ENCODE measurements around the gene B4GALNT2. TPM values are rescaled to one million over a fixed set of nuclear protein-coding genes. Genes with fewer than 3 reads are reported as not detected.
A peak's percentile ranks its signal among the peaks of the same experiment; 100 is the strongest.

Gene B4GALNT2
- total and polyA plus RNA-seq, 5 experiments from 2014 or later: 0.05 TPM; not detected in 4

GRCh38 chr17:49191409-49191916 lies 58.9 kb downstream of the B4GALNT2 start:
- H3K27me3 Mint-ChIP-seq: peaks cover 0 to 8% (median 0%) of the 10 kb centered on the region in 5 donors
- H3K36me3 Mint-ChIP-seq: peaks cover 0 to 7% (median 3%) of the 10 kb centered on the region in 3 donors
- no peak for ATAC-seq
- DNase-seq: no peak
- H3K27ac Mint-ChIP-seq: peak overlapping the region; percentile 96 to 100 (median 97)
- POLR2A ChIA-PET: interaction anchor here (1.2 to 6.3 kb wide), 9 partner anchors 9 to 299 kb away, joined by 3 to 195 read pairs (median 8); partner anchors contain the start of genes ABI3, ATP5MC1, GNGT2 and PHOSPHO1
- peaks cover 21 to 40% (median 33%) of the 10 kb centered on the region in 4 donors for H3K4me1 Mint-ChIP-seq
- peak overlapping the region; percentile 90 to 98 (median 94) for H3K4me3 Mint-ChIP-seq
- H3K9me3 Mint-ChIP-seq: peaks cover 0 to 5% (median 0%) of the 10 kb centered on the region in 9 donors

GRCh38 chr17:49191917-49192741 lies 59.6 kb downstream of the B4GALNT2 start:
- peak; percentile 56 to 61 for ATAC-seq
- H3K36me3 Mint-ChIP-seq: peaks cover 0 to 7% (median 3%) of the 10 kb centered on the region in 3 donors
- DNase-seq: peak; percentile 76 to 99 (median 86)
- peak overlapping the region; percentile 90 to 98 (median 94) for H3K4me3 Mint-ChIP-seq
- POLR2A ChIA-PET: interaction anchor here (0.9 to 6.3 kb wide), 14 partner anchors 8 to 596 kb away, joined by 3 to 195 read pairs (median 5); partner anchors contain the start of genes ABI3, ATP5MC1, GNGT2 and KAT7
- H3K27ac Mint-ChIP-seq: peak overlapping the region; percentile 96 to 100 (median 97)
- H3K4me1 Mint-ChIP-seq: peaks cover 23 to 40% (median 33%) of the 10 kb centered on the region in 4 donors
- peaks cover 0 to 5% (median 0%) of the 10 kb centered on the region in 9 donors for H3K9me3 Mint-ChIP-seq
- H3K27me3 Mint-ChIP-seq: peaks cover 0 to 8% (median 0%) of the 10 kb centered on the region in 5 donors

- Mint-ChIP-seq H3K4me1 (peaks cover 25 to 40% (median 33%) of the 10 kb centered on the region in 4 donors), H3K27ac (peak overlapping the region; percentile 96 to 100 (median 97)), H3K27me3 (peaks cover 0 to 8% (median 0%) of the 10 kb centered on the region in 5 donors), H3K9me3 (peaks cover 0 to 5% (median 0%) of the 10 kb centered on the region in 9 donors), H3K36me3 (peaks cover 0 to 7% (median 3%) of the 10 kb centered on the region in 3 donors), H3K4me3 (peak overlapping the region; percentile 90 to 98 (median 94))
- ATAC-seq: no peak
- POLR2A ChIA-PET: interaction anchor here (0.7 to 6.3 kb wide), 8 partner anchors 7 to 569 kb away, joined by 4 to 195 read pairs (median 13); partner anchors contain the start of genes ABI3, GNGT2, PHOSPHO1 and ZNF652
- peak in 1 of 10 donors; percentile 17 for DNase-seq
Observed at GRCh38 chr17:49193513-49194296, 61.1 kb downstream of the B4GALNT2 start.

- H3K4me1 Mint-ChIP-seq: peaks cover 25 to 40% (median 33%) of the 10 kb centered on the region in 4 donors
- POLR2A ChIA-PET: interaction anchor here (0.6 to 6.3 kb wide), 5 partner anchors 10 to 221 kb away, joined by 3 to 195 read pairs (median 22); partner anchors contain the start of genes ABI3, GNGT2, PHB1 and PHOSPHO1
- peaks cover 0 to 7% (median 3%) of the 10 kb centered on the region in 3 donors for H3K36me3 Mint-ChIP-seq
- peak overlapping the region in 9 of 10 donors; percentile 76 to 100 (median 96) for H3K27ac Mint-ChIP-seq
- peaks cover 0 to 5% (median 0%) of the 10 kb centered on the region in 9 donors for H3K9me3 Mint-ChIP-seq
- peak overlapping the region; percentile 31 to 98 (median 84) for H3K4me3 Mint-ChIP-seq
- peaks cover 0 to 8% (median 0%) of the 10 kb centered on the region in 5 donors for H3K27me3 Mint-ChIP-seq
- ATAC-seq: no peak
- no peak for DNase-seq
Observed at GRCh38 chr17:49194297-49194607, 61.7 kb downstream of the B4GALNT2 start.

GRCh38 chr17:49195751-49196150 lies 63.2 kb downstream of the B4GALNT2 start:
- Mint-ChIP-seq H3K4me3 (no peak overlapping the region), H3K27me3 (peaks cover 0 to 8% (median 0%) of the 10 kb centered on the region in 5 donors), H3K36me3 (peaks cover 0 to 7% (median 3%) of the 10 kb centered on the region in 3 donors), H3K27ac (peak overlapping the region in 2 of 10 donors; percentile 24 to 42), H3K4me1 (peaks cover 25 to 38% (median 28%) of the 10 kb centered on the region in 4 donors), H3K9me3 (peaks cover 0 to 5% (median 0%) of the 10 kb centered on the region in 9 donors)
- POLR2A ChIA-PET: interaction anchor here (0.9 to 6.3 kb wide), 3 partner anchors 13 to 29 kb away, joined by 4 to 195 read pairs (median 112); partner anchors contain the start of genes ABI3 and GNGT2
- DNase-seq: no peak
- no peak for ATAC-seq

- H3K4me1 Mint-ChIP-seq: peaks cover 23 to 33% (median 24%) of the 10 kb centered on the region in 4 donors
- H3K27ac Mint-ChIP-seq: peak overlapping the region in 1 of 10 donors; percentile 1
- H3K36me3 Mint-ChIP-seq: peaks cover 0 to 7% (median 3%) of the 10 kb centered on the region in 3 donors
- H3K4me3 Mint-ChIP-seq: no peak overlapping the region
- H3K27me3 Mint-ChIP-seq: peaks cover 0 to 8% (median 0%) of the 10 kb centered on the region in 5 donors
- POLR2A ChIA-PET: interaction anchor here (0.6 to 0.9 kb wide), 2 partner anchors 12 to 117 kb away, joined by 4 read pairs; no protein-coding TSS in a partner anchor
- H3K9me3 Mint-ChIP-seq: peaks cover 0 to 5% (median 0%) of the 10 kb centered on the region in 9 donors
- ATAC-seq (no peak), DNase-seq (no peak)
Observed at GRCh38 chr17:49196520-49196919, 64.0 kb downstream of the B4GALNT2 start.

GRCh38 chr17:49197346-49197998 lies 64.9 kb downstream of the B4GALNT2 start:
- Mint-ChIP-seq H3K36me3 (peaks cover 0 to 3% (median 3%) of the 10 kb centered on the region in 3 donors), H3K4me3 (no peak overlapping the region), H3K27ac (peak overlapping the region in 2 of 10 donors; percentile 17 to 41), H3K27me3 (peaks cover 0 to 2% (median 0%) of the 10 kb centered on the region in 5 donors), H3K4me1 (peaks cover 15 to 25% (median 16%) of the 10 kb centered on the region in 4 donors), H3K9me3 (no peaks in the 10 kb centered on the region)
- ATAC-seq: no peak
- POLR2A ChIA-PET: interaction anchor here (0.5 to 4.7 kb wide), 4 partner anchors 14 to 545 kb away, joined by 3 to 37 read pairs (median 3); partner anchors contain the start of genes ABI3 and GNGT2
- no peak for DNase-seq

- H3K4me1 Mint-ChIP-seq: peaks cover 7 to 18% (median 11%) of the 10 kb centered on the region in 4 donors
- H3K36me3 Mint-ChIP-seq: peaks cover 0 to 5% (median 2%) of the 10 kb centered on the region in 3 donors
- no peak overlapping the region for H3K27ac Mint-ChIP-seq
- DNase-seq (no peak), ATAC-seq (no peak)
- no peaks in the 10 kb centered on the region for H3K9me3 Mint-ChIP-seq
- H3K4me3 Mint-ChIP-seq: no peak overlapping the region
- POLR2A ChIA-PET: interaction anchor here (0.5 to 4.7 kb wide), 5 partner anchors 13 to 545 kb away, joined by 3 to 37 read pairs (median 3); partner anchors contain the start of genes ABI3 and GNGT2
- no peaks in the 10 kb centered on the region for H3K27me3 Mint-ChIP-seq
Observed at GRCh38 chr17:49198211-49198610, 65.6 kb downstream of the B4GALNT2 start.

- POLR2A ChIA-PET: interaction anchor here (0.5 to 4.7 kb wide), 6 partner anchors 8 to 262 kb away, joined by 3 to 37 read pairs (median 6); partner anchors contain the start of genes ABI3 and GNGT2
- Mint-ChIP-seq H3K4me3 (no peak overlapping the region), H3K36me3 (peaks cover 0 to 5% (median 4%) of the 10 kb centered on the region in 3 donors), H3K9me3 (no peaks in the 10 kb centered on the region), H3K27me3 (no peaks in the 10 kb centered on the region), H3K27ac (peak overlapping the region in 2 of 10 donors; percentile 15 to 56), H3K4me1 (peaks cover 4 to 9% (median 6%) of the 10 kb centered on the region in 4 donors)
- no peak for DNase-seq
- no peak for ATAC-seq
Observed at GRCh38 chr17:49200423-49201083, 68.0 kb downstream of the B4GALNT2 start.

- Mint-ChIP-seq H3K9me3 (no peaks in the 10 kb centered on the region), H3K27ac (peak overlapping the region in 1 of 10 donors; percentile 41), H3K36me3 (peaks cover 4 to 5% (median 4%) of the 10 kb centered on the region in 3 donors), H3K4me1 (peaks cover 6 to 14% (median 12%) of the 10 kb centered on the region in 4 donors), H3K4me3 (no peak overlapping the region), H3K27me3 (no peaks in the 10 kb centered on the region)
- POLR2A ChIA-PET: interaction anchor here (1.8 to 4.7 kb wide), 2 partner anchors 9 to 10 kb away, joined by 8 to 37 read pairs; partner anchors contain the start of genes ABI3 and GNGT2
- DNase-seq (no peak), ATAC-seq (no peak)
Observed at GRCh38 chr17:49201481-49201927, 68.9 kb downstream of the B4GALNT2 start.
